Measurements from ENCODE around the gene CCDC182.

- TF ChIP-seq POLR2A (IDR thresholded peaks at IDR 0.05; ENCODE audit: extremely low read depth, insufficient read length) (no peak), CTCF (IDR thresholded peaks at IDR 0.05; ENCODE audit: low read depth, low read length) (no peak)
These were observed 616 bp downstream of the CCDC182 start for GRCh38 chr17:57744195-57745170.
